Mucosa of gallbladder (tissue), 1 donor: ENCODE data around the gene CAVIN1. TPM values are rescaled to one million over a fixed set of nuclear protein-coding genes. Genes with fewer than 3 reads are reported as not detected.
"Not testable (repeated sequence)": the region's sequence is repeated elsewhere in the genome, so short reads cannot be mapped to it uniquely, and the experiment has no call there.

Source experiments
- DNase-seq: peaks from one replicate; pipeline ENCODE4 v3.0.0-alpha.2; 2020; ENCODE audit warnings: low spot score
- total RNA-seq: library from RNA; stranded (reverse); gene quantifications from one replicate; pipeline ENCODE4 v1.2.1, GENCODE V29; 2021
- donor health status: DM: no; HTN: no; CAD: no.

The CAVIN1 gene
- total RNA-seq, 1 donor from 2014 or later = 273 TPM

DNA sequence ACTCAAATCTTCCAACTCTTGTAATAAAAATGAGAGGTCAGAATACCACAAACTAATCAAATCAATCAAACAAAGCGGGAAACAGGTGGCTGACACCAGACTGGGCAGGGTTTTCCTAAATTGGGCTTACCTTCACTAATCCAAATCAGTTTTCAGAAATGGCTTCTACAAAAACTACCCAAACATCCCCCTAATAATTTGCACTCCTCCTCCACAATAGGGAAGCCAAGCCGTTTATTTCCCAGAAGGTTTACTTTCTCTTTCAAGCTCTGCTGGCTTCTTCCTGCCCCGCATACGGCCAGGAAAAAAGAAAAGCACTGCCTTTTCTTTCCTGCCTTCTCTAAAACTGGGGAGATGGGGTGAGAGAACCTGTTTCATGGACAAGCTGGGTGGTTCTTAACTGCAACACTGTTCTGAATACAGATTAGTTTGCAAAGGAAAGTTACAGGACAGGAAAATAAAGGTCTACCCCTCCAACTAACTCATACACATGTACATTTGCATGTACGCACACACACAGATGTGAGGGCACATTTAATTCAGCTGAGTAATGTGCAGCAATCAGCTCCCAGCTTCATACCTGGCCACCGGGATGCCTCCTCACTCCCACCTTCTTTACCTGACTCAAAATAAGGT, 44.0 kb downstream of the CAVIN1 start:
- no peak for DNase-seq

DNA sequence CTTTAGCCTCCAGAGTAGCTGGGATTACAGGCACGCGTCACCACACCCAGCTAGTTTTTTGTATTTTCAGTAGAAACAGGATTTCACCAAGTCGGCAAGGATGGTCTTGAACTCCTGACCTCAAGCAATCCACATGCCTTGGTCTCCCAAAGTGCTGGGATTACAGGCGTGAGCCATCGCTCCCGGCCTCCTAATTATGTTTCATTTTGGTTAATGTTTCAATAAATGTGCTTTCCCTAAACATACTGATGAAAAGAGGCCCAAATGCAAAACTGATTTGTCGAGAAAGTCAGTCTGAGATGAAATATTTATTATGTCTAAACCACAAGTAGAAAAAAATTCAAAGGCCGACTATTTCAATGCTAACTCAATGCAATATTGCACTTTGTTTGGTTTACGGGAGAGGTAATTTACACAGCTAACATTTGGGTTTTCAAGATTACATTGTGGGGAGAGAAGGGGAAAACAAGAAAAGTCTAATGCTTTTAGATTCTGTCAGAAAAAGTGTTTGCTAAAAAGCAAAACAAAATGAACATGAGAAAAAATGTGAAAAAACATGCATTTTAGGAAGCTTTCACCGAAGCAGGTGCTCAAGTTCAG, 44.6 kb downstream of the CAVIN1 start:
- no peak for DNase-seq

DNA sequence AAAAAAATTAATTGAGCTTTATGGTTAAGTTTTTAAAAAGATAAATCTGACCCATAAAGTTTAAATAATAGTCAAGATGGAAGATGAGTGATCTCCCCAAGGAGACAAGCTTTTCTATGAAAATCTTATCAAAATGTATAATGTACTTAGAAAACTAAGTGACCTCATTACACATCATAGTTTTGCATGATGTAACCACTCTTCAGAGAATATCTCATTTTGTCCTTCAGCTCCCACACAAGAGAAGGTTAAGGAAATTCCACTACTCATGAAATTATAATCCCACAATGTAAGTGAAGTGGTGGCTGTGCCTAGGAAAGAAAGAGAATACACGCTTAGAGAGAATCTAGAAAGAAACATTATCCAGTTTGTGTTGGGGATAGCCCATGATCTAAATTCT, 49.2 kb downstream of the CAVIN1 start:
- DNase-seq = no peak

DNA sequence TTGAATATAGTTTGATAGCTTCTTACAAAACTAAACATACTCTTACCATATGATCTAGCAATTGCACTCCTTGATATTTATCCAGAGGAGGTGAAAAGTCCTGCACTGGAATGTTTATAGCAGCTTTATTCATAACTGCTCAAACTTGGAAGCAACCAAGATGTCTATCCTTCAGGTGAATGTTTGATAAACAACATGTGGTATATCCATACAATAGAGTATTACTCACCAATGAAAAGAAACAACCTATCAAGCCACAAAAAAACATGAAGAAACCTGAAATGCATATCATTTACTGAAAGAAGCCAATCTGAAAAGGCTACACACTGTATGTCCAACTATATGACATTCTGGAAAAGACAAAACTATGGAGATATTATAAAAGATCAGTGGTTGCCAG, 50.9 kb downstream of the CAVIN1 start:
- no peak for DNase-seq

DNA sequence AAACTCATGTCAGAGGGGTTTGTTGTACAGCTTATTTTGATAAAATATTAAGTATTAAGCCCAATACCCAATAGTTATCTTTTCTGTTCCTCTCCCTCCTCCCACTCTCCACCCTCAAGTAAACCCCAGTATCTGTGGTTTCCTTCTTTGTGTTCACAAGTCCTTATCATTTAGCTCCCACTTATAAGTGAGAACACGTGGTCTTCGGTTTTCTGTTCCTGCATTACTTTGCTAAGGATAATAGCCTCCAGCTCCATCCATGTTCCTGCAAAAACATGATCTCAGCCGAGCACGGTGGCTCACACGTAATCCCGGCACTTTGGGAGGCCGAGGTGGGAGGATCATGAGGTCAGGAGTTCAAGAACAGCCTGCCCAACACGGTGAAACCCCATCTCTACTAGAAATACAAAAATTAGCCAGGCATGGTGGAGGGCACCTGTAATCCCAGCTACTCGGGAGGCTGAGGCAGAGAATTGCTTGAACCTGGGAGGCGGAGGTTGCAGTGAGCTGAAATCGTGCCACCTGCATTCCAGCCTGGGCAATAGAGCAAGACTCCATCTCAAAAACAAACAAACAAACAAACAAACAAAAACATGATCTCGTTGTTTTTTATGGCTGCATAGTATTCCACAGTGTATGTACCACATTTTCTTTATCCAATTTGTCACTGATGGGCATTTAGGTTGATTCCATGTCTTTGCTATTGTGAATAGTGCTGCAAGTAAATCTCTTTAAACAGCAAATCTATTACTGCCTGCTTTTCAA, 54.1 kb downstream of the CAVIN1 start:
- DNase-seq = not testable (repeated sequence)

DNA sequence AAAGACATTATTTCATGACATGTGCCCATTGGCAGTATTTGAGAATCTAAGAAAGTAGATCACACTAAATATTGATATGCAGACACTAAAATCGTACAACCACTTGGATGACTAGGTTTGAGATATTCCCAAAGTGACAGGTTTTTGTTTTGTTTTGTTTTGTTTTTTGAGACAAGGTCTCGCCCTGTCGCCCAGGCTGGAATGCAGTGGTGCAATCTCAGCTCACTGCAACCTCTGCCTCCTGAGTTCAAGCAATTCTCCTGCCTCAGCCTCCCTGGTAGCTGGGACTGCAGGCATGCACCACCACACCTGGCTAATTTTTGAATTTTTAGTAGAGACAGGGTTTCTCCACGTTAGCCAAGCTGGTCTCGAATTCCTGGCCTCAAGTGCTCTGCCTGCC, 54.7 kb downstream of the CAVIN1 start:
- not testable (repeated sequence) for DNase-seq

DNA sequence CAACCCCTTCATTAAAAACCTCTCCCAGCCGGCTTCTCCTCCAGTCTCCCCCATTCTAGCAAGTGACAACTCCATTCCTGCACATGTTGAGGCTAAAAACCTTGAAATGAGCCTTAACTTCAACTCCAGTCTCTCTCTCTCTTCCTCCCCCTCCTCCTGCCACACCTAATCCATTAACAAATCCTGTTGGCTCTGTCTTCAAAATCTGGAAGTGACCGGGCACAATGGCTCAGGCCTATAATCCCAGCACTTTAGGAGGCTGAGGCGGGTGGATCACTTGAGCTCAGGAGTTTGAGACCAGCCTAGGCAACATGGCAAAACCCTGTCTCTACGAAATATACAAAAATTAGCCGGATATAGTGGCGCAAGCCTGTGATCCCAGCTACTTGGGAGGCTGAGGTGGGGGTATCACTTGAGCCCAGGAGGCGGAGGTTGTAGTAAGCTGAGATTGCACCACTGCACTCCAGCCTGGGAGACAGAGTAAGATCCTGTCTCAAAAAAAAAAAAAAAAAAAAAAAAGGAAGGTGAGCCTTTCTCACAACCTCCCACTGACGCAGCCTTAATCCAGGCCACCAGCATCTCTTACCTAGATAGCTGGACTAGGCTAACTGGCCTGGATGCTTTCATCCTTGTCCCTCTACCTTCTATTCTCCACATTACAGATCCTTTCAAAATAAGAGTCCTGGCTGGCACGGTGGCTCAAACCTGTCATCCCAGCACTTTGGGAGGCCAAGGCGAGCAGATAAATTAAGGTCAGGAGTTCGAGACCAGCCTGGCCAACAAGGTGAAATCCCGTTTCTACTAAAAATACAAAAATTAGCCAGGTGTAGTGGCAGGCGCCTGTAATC, 56.7 kb downstream of the CAVIN1 start:
- DNase-seq = not testable (repeated sequence)

DNA sequence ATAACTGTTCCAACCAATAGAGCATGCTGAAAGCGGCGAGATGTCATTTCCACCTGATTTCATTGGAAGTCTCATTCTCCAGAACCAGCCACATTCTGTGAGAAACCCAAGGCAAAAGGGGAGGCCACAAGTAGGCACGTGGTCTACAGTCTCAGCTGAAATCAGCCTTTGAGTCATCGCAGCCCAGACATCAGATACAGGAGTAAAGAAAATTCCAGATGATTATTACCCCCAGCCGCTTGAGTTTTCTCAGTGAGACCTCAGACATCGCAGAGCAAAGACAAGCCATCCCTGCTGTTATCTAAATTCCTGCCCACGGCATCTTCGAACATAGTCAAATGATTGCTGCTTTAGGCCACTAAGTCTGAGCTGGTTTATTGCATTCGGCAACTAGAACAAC, 57.9 kb downstream of the CAVIN1 start:
- no peak for DNase-seq

DNA sequence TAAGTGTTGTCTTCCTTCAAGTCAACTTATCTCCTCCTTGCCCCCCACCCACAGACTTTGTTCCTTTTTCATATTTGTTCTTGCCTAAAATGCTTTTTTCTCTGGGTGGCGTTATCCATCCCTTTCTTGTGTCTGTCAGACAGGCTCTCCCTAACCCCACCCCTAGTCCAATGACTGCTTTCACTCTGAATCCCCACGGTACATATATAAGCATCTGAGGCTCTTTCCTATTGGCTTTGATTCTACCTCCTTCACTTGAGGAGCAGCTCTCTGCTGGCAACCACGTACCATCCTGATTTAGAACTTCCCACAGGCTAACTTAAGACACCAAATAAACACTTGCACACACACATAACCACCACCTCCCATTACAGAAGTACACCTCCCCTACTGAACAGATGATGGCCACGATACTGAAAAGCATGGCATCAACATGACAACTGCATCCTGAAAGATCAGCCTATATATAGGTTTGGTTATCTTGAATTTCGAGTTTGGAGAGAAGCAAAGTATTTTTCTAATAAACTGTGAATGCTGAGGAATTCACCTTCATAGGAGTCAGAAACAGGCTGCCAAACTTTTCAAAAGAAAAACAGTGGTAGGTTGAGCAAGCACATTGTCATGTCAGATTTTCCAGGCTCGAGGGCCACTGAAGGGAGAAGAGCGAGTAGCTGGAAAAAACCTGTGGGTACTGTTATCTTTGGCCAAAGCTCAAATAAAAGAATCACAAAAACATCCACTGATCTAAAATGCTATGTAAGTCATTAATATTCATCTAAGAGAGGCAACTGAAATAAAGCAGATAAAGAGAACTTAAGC, 59.1 kb downstream of the CAVIN1 start:
- DNase-seq = no peak

DNA sequence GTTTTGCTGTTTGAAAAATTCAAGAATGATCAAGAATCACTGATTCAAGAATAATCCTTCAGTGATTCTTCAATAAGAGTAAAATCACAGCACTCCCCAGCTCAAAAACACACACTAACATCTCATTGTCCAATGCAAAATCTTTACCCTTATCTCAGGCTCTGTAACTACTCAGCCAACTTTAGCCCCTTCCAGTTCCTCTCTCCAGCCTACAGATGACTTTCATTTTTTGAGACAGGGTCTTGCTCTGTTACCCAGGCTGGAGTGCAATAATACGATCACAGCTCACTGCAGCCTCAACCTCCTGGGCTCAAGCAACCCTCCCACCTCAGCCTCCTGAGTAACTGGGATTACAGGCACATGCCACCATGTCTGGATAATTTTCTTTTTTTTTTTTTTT, 59.8 kb downstream of the CAVIN1 start:
- no peak for DNase-seq

DNA sequence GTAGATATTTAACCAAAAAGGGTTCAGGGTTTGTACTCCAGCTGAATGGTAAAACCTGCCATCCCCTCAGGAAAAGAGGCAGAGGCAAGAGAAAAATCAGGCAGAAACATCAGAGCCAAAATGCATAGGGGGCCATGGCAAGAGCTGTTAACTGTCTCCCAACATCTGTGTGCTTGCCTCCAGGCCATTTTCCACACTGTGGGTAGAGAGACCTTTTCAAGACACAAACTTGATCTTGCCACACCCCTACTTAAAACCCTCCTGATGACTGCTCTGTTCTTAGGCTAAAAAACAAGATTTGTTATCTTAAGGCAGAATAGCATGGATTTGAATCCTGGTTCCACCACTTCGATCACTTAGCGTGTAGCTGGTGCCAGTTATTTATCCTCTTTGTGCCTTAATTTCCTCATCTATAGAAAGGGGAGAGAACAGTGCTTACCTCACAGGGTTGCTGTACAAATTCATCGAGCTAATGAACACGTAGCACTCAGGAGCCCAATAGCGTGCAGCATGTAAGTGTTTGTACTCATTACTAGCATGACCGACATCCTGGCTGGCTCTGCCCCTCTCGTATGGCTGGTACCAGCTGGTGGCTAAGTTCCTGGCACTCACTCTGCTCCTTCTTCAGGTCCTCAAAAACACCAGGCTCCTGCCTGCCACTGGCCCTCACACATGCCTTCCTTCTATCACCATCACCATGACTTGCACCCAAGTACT, 60.7 kb downstream of the CAVIN1 start:
- no peak for DNase-seq

DNA sequence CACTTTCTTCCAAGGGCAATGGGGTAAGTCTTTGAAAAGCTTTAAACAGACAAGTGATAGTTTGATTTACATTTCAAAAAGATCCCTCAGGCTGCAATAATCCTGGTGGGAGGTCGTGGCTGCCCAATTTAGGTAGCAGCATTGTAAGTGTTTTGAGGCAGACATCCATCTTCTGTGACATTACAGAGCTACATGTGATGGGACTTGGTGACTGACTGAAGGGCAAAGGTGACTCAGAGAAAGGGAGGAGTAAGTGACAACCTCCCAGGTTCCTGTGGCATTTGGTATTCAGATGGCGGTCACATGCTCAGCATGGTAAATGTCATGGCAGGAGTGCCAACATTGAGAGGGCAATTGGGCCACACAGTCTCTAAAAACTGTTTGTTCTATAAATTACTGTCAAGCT, 61.3 kb downstream of the CAVIN1 start:
- no peak for DNase-seq

DNA sequence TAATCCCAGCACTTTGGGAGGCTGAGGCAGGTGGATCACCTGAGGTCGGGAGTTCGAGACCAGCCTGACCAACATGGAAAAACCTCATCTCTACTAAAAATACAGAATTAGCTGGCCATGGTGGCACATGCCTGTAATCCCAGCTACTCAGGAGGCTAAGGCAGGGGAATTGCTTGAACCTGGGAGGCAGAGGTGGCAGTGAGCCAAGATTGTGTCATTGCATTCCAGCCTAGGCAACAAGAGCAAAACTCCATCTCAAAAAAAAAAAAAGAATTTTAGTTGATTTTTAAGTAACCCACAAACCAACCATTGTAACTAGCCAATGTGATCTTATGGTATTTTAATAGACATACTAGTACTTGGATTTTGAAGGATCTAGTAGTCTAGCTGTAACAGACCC, 62.7 kb downstream of the CAVIN1 start:
- DNase-seq = not testable (repeated sequence)

DNA sequence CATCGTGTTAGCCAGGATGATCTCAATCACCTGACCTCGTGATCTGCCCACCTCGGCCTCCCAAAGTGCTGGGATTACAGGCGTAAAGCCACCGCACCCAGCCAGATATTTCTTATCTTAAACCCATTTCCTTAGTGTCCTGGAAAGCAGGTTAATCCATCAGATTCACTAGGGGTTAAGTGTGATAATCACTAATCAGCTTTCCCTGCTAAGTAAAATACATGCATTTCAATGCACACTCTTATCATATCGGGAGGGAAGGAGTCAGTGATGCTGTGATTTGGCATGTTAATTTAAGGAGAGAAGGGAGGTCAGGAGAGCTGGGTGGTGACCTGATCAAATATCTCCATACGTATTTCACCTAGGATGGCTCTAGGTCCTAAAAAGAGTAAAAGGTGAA, 63.9 kb downstream of the CAVIN1 start:
- DNase-seq = no peak

DNA sequence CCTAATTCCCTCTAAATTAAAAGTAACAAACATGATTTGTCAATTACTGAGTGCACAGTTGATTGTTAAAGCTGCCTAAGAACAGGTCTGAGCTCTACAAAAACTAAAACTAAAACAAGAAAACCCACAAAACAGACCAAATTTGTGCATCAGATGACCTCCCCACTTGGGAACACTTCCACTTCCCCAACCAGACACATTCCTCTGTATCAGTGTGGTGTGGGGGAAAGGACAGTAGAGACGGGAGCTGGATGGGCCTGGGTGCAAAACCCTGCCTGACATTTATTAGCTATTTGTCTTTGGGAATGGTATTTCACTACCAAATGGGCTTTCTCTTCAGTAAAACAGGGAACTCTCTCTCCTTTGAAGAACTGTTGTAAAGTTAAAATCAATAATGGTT, 64.6 kb downstream of the CAVIN1 start:
- no peak for DNase-seq

DNA sequence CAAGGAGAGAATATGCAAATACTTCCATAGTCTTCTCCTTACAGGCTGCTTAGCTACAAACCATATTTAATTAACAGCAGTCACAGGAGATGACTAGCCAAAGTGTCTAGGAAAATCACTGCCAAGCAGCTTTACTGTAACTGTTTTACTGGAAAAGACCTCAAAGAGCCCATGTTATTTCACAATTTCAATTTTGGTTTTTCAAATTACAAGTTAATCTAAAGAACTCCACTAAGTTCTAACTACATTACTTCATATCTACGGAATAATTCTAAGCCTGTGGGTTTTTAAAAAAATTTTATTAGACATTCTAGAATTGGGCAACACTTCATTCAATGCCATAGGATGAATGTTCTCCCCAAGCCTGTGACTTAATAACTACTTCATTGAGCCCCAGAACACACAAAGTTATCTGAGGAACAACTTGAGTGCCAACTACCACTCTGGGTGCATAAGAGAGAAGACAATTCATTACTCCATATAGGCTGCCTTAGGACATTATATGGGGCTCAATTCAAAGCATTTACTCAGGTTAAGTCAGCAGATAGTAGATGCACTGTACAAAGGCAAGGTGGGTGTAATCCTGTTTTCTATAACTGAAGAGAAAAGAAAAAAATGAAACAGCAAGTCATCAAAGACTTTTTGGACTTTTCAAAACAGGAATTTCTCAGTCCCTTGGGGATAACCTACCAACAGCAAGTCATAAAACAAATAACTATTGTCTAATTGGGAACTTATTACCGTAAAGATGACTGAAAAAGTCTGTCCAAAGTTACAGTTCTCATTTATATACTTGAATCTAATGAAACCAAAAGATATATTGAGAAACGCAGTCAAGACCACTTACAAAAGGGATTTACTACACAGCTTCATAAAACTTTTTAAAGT, 67.9 kb downstream of the CAVIN1 start:
- no peak for DNase-seq
